ENCODE measurements around the gene HSP90AB1.
A peak's percentile ranks its signal among the peaks of the same experiment; 100 is the strongest.
"Not testable (repeated sequence)": the region's sequence is repeated elsewhere in the genome, so short reads cannot be mapped to it uniquely, and the experiment has no call there.

Gene HSP90AB1

GRCh38 chr6:44222486-44223318, 24.2 kb upstream of the HSP90AB1 start:
- DNase-seq (ENCODE audit: low read depth in 3 of 3), result no peak

GRCh38 chr6:44223319-44224028, 23.4 kb upstream of the HSP90AB1 start, which contains the start of gene SLC29A1:
SLC29A1 (plus strand) TSS chr6:44223595; CDS start chr6:44227314, 3,719 bp downstream.
- DNase-seq (ENCODE audit: low read depth in 3 of 3), result peak; percentile 67 to 89 (median 69)

- DNase-seq (ENCODE audit: low read depth in 3 of 3), result no peak
Measured at GRCh38 chr6:44224029-44224964, 22.6 kb upstream of the HSP90AB1 start.

GRCh38 chr6:44224965-44225305, 22.0 kb upstream of the HSP90AB1 start:
- DNase-seq (ENCODE audit: low read depth in 3 of 3), result no peak

- no peak for DNase-seq (ENCODE audit: low read depth in 3 of 3)
Measured at GRCh38 chr6:44225579-44226325, 21.1 kb upstream of the HSP90AB1 start.

GRCh38 chr6:44226368-44227147, 20.3 kb upstream of the HSP90AB1 start:
- no peak for DNase-seq (ENCODE audit: low read depth in 3 of 3)

GRCh38 chr6:44227148-44227793, 19.6 kb upstream of the HSP90AB1 start:
- DNase-seq (ENCODE audit: low read depth in 3 of 3), result no peak

- DNase-seq (ENCODE audit: low read depth in 3 of 3), result no peak
Measured at GRCh38 chr6:44228031-44228430, 18.9 kb upstream of the HSP90AB1 start.

GRCh38 chr6:44228433-44228832, 18.5 kb upstream of the HSP90AB1 start:
- no peak for DNase-seq (ENCODE audit: low read depth in 3 of 3)

GRCh38 chr6:44228836-44229235, 18.1 kb upstream of the HSP90AB1 start:
- DNase-seq (ENCODE audit: low read depth in 3 of 3), result no peak

- DNase-seq (ENCODE audit: low read depth in 3 of 3), result no peak
Measured at GRCh38 chr6:44229376-44230033, 17.4 kb upstream of the HSP90AB1 start.

GRCh38 chr6:44230034-44230675, 16.7 kb upstream of the HSP90AB1 start:
- DNase-seq (ENCODE audit: low read depth in 3 of 3), result no peak

- not testable (repeated sequence) for DNase-seq (ENCODE audit: low read depth in 3 of 3)
Measured at GRCh38 chr6:44231426-44231825, 15.5 kb upstream of the HSP90AB1 start.

- DNase-seq (ENCODE audit: low read depth in 3 of 3), result no peak
Measured at GRCh38 chr6:44232676-44233566, 14.0 kb upstream of the HSP90AB1 start.

- DNase-seq (ENCODE audit: low read depth in 3 of 3), result no peak
Measured at GRCh38 chr6:44233567-44234100, 13.3 kb upstream of the HSP90AB1 start.

- no peak for DNase-seq (ENCODE audit: low read depth in 3 of 3)
Measured at GRCh38 chr6:44234101-44235025, 12.5 kb upstream of the HSP90AB1 start.
